ENCODE results near the gene FNDC10. TPM values are rescaled to one million over a fixed set of nuclear protein-coding genes. Genes with fewer than 3 reads are reported as not detected.
"Not testable (repeated sequence)": the region's sequence is repeated elsewhere in the genome, so short reads cannot be mapped to it uniquely, and the experiment has no call there.

FNDC10 gene
- total and polyA plus RNA-seq, 3 experiments from 2014 or later = 1.1 to 3.1 (median 2.9) TPM

GRCh38 chr1:1597275-1597930 lies 2.5 kb downstream of the FNDC10 start:
- H3K9me3 Mint-ChIP-seq = no peaks in the 10 kb centered on the region
- CTCF ChIA-PET = no interaction called here

GRCh38 chr1:1596493-1597274 lies 3.3 kb downstream of the FNDC10 start:
- H3K27ac ChIP-seq (ENCODE audit: low read depth, low read length) = no peak overlapping the region
- H3K4me3 Mint-ChIP-seq = no peak overlapping the region
- no peak for DNase-seq
- peaks cover 6% of the 10 kb centered on the region for H3K4me1 ChIP-seq (ENCODE audit: insufficient read depth, low read length)
- H3K36me3 Mint-ChIP-seq = no peaks in the 10 kb centered on the region
- no peak overlapping the region for H3K27ac Mint-ChIP-seq
- H3K9me3 ChIP-seq (ENCODE audit: low read length) = no peaks in the 10 kb centered on the region
- no peaks in the 10 kb centered on the region for H3K9me3 Mint-ChIP-seq
- peaks cover 0 to 6% (median 0%) of the 10 kb centered on the region in 3 donors for H3K4me1 Mint-ChIP-seq
- POLR2A ChIA-PET = no interaction called here
- no peaks in the 10 kb centered on the region for H3K27me3 ChIP-seq (ENCODE audit: insufficient read depth, low read length, poor library complexity, severe bottlenecking)
- H3K4me3 ChIP-seq (ENCODE audit: low read length) = no peak overlapping the region
- CTCF ChIA-PET = no interaction called here
- H3K27me3 Mint-ChIP-seq = peaks cover 0 to 9% of the 10 kb centered on the region in 2 donors
- H3K36me3 ChIP-seq (ENCODE audit: insufficient read depth, low read length) = no peaks in the 10 kb centered on the region

More at GRCh38 chr1:1597275-1597930, 2.5 kb downstream of the FNDC10 start:
- Mint-ChIP-seq H3K36me3 (no peaks in the 10 kb centered on the region), H3K27me3 (peaks cover 0 to 9% of the 10 kb centered on the region in 2 donors), H3K27ac (peak overlapping the region in 1 of 8 donors; percentile 50), H3K4me3 (peak overlapping the region in 4 of 7 donors; percentile 38 to 86 (median 64)), H3K4me1 (peaks cover 0 to 6% (median 0%) of the 10 kb centered on the region in 3 donors)
- no peak overlapping the region for H3K4me3 ChIP-seq (ENCODE audit: low read length)
- no peak overlapping the region for H3K27ac ChIP-seq (ENCODE audit: low read depth, low read length)
- H3K27me3 ChIP-seq (ENCODE audit: insufficient read depth, low read length, poor library complexity, severe bottlenecking) = no peaks in the 10 kb centered on the region
- peaks cover 6% of the 10 kb centered on the region for H3K4me1 ChIP-seq (ENCODE audit: insufficient read depth, low read length)
- no peak for DNase-seq
- no peaks in the 10 kb centered on the region for H3K9me3 ChIP-seq (ENCODE audit: low read length)
- POLR2A ChIA-PET = no interaction called here
- no peaks in the 10 kb centered on the region for H3K36me3 ChIP-seq (ENCODE audit: insufficient read depth, low read length)

- CTCF ChIA-PET; H3K4me1 ChIP-seq (ENCODE audit: insufficient read depth, low read length); H3K27me3 ChIP-seq (ENCODE audit: insufficient read depth, low read length, poor library complexity, severe bottlenecking); H3K27me3 Mint-ChIP-seq; H3K27ac ChIP-seq (ENCODE audit: low read depth, low read length); H3K27ac Mint-ChIP-seq; H3K9me3 Mint-ChIP-seq; DNase-seq; H3K36me3 ChIP-seq (ENCODE audit: insufficient read depth, low read length); H3K4me3 ChIP-seq (ENCODE audit: low read length); POLR2A ChIA-PET; H3K4me1 Mint-ChIP-seq; H3K36me3 Mint-ChIP-seq; H3K9me3 ChIP-seq (ENCODE audit: low read length); H3K4me3 Mint-ChIP-seq: not testable (repeated sequence)
Measured at GRCh38 chr1:1595341-1595740, 4.6 kb downstream of the FNDC10 start.

- Histone ChIP-seq H3K36me3 (ENCODE audit: insufficient read depth, low read length) (no peaks in the 10 kb centered on the region), H3K4me1 (ENCODE audit: insufficient read depth, low read length) (no peaks in the 10 kb centered on the region), H3K4me3 (ENCODE audit: low read length) (no peak overlapping the region), H3K27me3 (ENCODE audit: insufficient read depth, low read length, poor library complexity, severe bottlenecking) (no peaks in the 10 kb centered on the region), H3K27ac (ENCODE audit: low read depth, low read length) (no peak overlapping the region), H3K9me3 (ENCODE audit: low read length) (no peaks in the 10 kb centered on the region)
- Mint-ChIP-seq H3K36me3 (no peaks in the 10 kb centered on the region), H3K27ac (no peak overlapping the region), H3K4me3 (no peak overlapping the region), H3K27me3 (peaks cover 0 to 9% of the 10 kb centered on the region in 2 donors), H3K9me3 (no peaks in the 10 kb centered on the region), H3K4me1 (peaks cover 0 to 6% (median 0%) of the 10 kb centered on the region in 3 donors)
- POLR2A ChIA-PET = no interaction called here
- no peak for DNase-seq
- CTCF ChIA-PET = no interaction called here
Measured at GRCh38 chr1:1594602-1595260, 5.2 kb downstream of the FNDC10 start.

- H3K27ac ChIP-seq (ENCODE audit: low read depth, low read length) = no peak overlapping the region
- Mint-ChIP-seq H3K9me3 (no peaks in the 10 kb centered on the region), H3K36me3 (no peaks in the 10 kb centered on the region), H3K4me3 (no peak overlapping the region), H3K27me3 (peaks cover 0 to 9% of the 10 kb centered on the region in 2 donors), H3K27ac (no peak overlapping the region), H3K4me1 (peaks cover 0 to 5% (median 0%) of the 10 kb centered on the region in 3 donors)
- CTCF ChIA-PET = no interaction called here
- H3K9me3 ChIP-seq (ENCODE audit: low read length) = no peaks in the 10 kb centered on the region
- no peaks in the 10 kb centered on the region for H3K36me3 ChIP-seq (ENCODE audit: insufficient read depth, low read length)
- POLR2A ChIA-PET = no interaction called here
- DNase-seq = no peak
- H3K4me1 ChIP-seq (ENCODE audit: insufficient read depth, low read length) = no peaks in the 10 kb centered on the region
- no peak overlapping the region for H3K4me3 ChIP-seq (ENCODE audit: low read length)
- no peaks in the 10 kb centered on the region for H3K27me3 ChIP-seq (ENCODE audit: insufficient read depth, low read length, poor library complexity, severe bottlenecking)
Measured at GRCh38 chr1:1593834-1594601, 5.9 kb downstream of the FNDC10 start.

- Mint-ChIP-seq H3K4me3 (no peak overlapping the region), H3K36me3 (no peaks in the 10 kb centered on the region), H3K4me1 (no peaks in the 10 kb centered on the region), H3K27ac (no peak overlapping the region), H3K27me3 (peaks cover 4 to 5% of the 10 kb centered on the region in 2 donors), H3K9me3 (no peaks in the 10 kb centered on the region)
- no peak for DNase-seq
- no peaks in the 10 kb centered on the region for H3K36me3 ChIP-seq (ENCODE audit: insufficient read depth, low read length)
- no peaks in the 10 kb centered on the region for H3K27me3 ChIP-seq (ENCODE audit: insufficient read depth, low read length, poor library complexity, severe bottlenecking)
- ChIA-PET POLR2A (no interaction called here), CTCF (no interaction called here)
- no peaks in the 10 kb centered on the region for H3K4me1 ChIP-seq (ENCODE audit: insufficient read depth, low read length)
- no peaks in the 10 kb centered on the region for H3K9me3 ChIP-seq (ENCODE audit: low read length)
- H3K27ac ChIP-seq (ENCODE audit: low read depth, low read length) = no peak overlapping the region
- H3K4me3 ChIP-seq (ENCODE audit: low read length) = no peak overlapping the region
Measured at GRCh38 chr1:1591452-1591851, 8.5 kb downstream of the FNDC10 start.

- no peaks in the 10 kb centered on the region for H3K36me3 ChIP-seq (ENCODE audit: insufficient read depth, low read length)
- Mint-ChIP-seq H3K4me1 (no peaks in the 10 kb centered on the region), H3K27me3 (peaks cover 7 to 36% of the 10 kb centered on the region in 2 donors), H3K27ac (peak overlapping the region in 1 of 8 donors; percentile 61), H3K36me3 (no peaks in the 10 kb centered on the region), H3K9me3 (no peaks in the 10 kb centered on the region), H3K4me3 (no peak overlapping the region)
- H3K27ac ChIP-seq (ENCODE audit: low read depth, low read length) = no peak overlapping the region
- ChIA-PET CTCF (interaction anchor here (1.3 kb wide), 1 partner anchor 15 kb away, joined by 3 read pairs; no protein-coding TSS in a partner anchor), POLR2A (interaction anchor here (0.5 kb wide), 1 partner anchor 17 kb away, joined by 3 read pairs; no protein-coding TSS in a partner anchor)
- no peaks in the 10 kb centered on the region for H3K27me3 ChIP-seq (ENCODE audit: insufficient read depth, low read length, poor library complexity, severe bottlenecking)
- H3K4me1 ChIP-seq (ENCODE audit: insufficient read depth, low read length) = no peaks in the 10 kb centered on the region
- no peak overlapping the region for H3K4me3 ChIP-seq (ENCODE audit: low read length)
- DNase-seq = no peak
- no peaks in the 10 kb centered on the region for H3K9me3 ChIP-seq (ENCODE audit: low read length)
Measured at GRCh38 chr1:1583347-1584010, 16.5 kb downstream of the FNDC10 start.

Measured in CD8-positive, alpha-beta memory T cell (primary cell).